Keratinocyte (primary cell): Measurements from ENCODE around the gene DHPS. TPM values are rescaled to one million over a fixed set of nuclear protein-coding genes. Genes with fewer than 3 reads are reported as not detected.

ENCODE experiments used
- DNase-seq: peaks from one replicate; pipeline ENCODE4 v3.0.0-alpha.2; 2011; ENCODE audit warnings: low read depth, missing footprints, low spot score
- FAIRE-seq: peaks from 2 replicates; lab custom pipeline; 2011; peaks lifted over from hg19 to GRCh38; lab: Jason Lieb, UNC
- H2AFZ ChIP-seq: 2 replicates; pipeline ENCODE4 v1.6.0; 2012; ENCODE audit warnings: low read length, control low read depth, inconsistent platforms; ENCODE audit not compliant: control insufficient read depth
- H3K27ac ChIP-seq: 2 replicates; pipeline ENCODE4 v1.5.1; 2011; ENCODE audit warnings: low read length; ENCODE audit not compliant: control insufficient read depth, insufficient read depth
- H3K27me3 ChIP-seq: 3 replicates; pipeline ENCODE4 v1.6.0; 2011; ENCODE audit warnings: low read length; ENCODE audit not compliant: control insufficient read depth, insufficient read depth; ENCODE audit errors: extremely low read depth
- H3K36me3 ChIP-seq, 2 experiments: 2 replicates in 1 of 2; 3 replicates in 1 of 2; pipeline ENCODE4 v1.5.1; 2011; ENCODE audit warnings: low read length in 2 of 2, mild to moderate bottlenecking in 1 of 2; ENCODE audit not compliant: control insufficient read depth in 2 of 2, insufficient read depth in 2 of 2; ENCODE audit errors: extremely low read depth in 1 of 2
- H3K4me1 ChIP-seq: 3 replicates; pipeline ENCODE4 v1.5.1; 2011; ENCODE audit warnings: low read length; ENCODE audit not compliant: control insufficient read depth, insufficient read depth; ENCODE audit errors: extremely low read depth
- H3K4me2 ChIP-seq: 3 replicates; pipeline ENCODE4 v1.6.0; 2011; ENCODE audit warnings: low read depth, low read length; ENCODE audit not compliant: control insufficient read depth, insufficient read depth; ENCODE audit errors: extremely low read depth
- H3K4me3 ChIP-seq, 3 experiments: fragments of 200-600 bp in 1 of 3; sonication (generic) in 1 of 3; 2 replicates in 2 of 3; 3 replicates in 1 of 3; pipeline ENCODE4 v1.5.1; 2011 to 2016; ENCODE audit warnings: low read length in 3 of 3, mild to moderate bottlenecking in 3 of 3, control low read depth in 2 of 3, inconsistent platforms in 1 of 3, low read depth in 1 of 3, mixed read lengths in 1 of 3, mixed run types in 1 of 3, moderate library complexity in 1 of 3; ENCODE audit not compliant: control insufficient read depth in 2 of 3, insufficient read depth in 2 of 3; ENCODE audit errors: extremely low read depth in 1 of 3
- H3K79me2 ChIP-seq: 2 replicates; pipeline ENCODE4 v1.6.0; 2012; ENCODE audit warnings: low read length; ENCODE audit not compliant: control insufficient read depth, insufficient read depth
- H3K9ac ChIP-seq: 3 replicates; pipeline ENCODE4 v1.6.0; 2011; ENCODE audit warnings: low read length; ENCODE audit not compliant: control insufficient read depth, insufficient read depth; ENCODE audit errors: extremely low read depth
- H3K9me1 ChIP-seq: 3 replicates; pipeline ENCODE4 v1.6.0; 2011; ENCODE audit warnings: low read length; ENCODE audit not compliant: control insufficient read depth, insufficient read depth; ENCODE audit errors: extremely low read depth
- H3K9me3 ChIP-seq: 2 replicates; pipeline ENCODE4 v1.5.1; 2012; ENCODE audit warnings: low read depth, low read length; ENCODE audit not compliant: control insufficient read depth
- H4K20me1 ChIP-seq: 3 replicates; pipeline ENCODE4 v1.6.0; 2011; ENCODE audit warnings: low read length; ENCODE audit not compliant: control insufficient read depth, insufficient read depth; ENCODE audit errors: extremely low read depth
- EZH2 ChIP-seq: IDR thresholded peaks from one replicate; pipeline ENCODE4 v1.6.1; 2012; ENCODE audit warnings: inconsistent platforms, mild to moderate bottlenecking, low read length, moderate library complexity
- dilution Hi-C: fragments of 300-500 bp; cut with MboI; formaldehyde crosslinking; loops from one replicate; pipeline ENCODE4 v1.7.0; 2020; ENCODE audit warnings: low sequenced_read_pairs; ENCODE audit not compliant: extremely low pct_ligation_motif_present
- polyA plus RNA-seq, 5 experiments: library from polyadenylated mRNA; depleted of rRNA in 3 of 5; stranded (reverse) in 3 of 5; stranded (forward) in 1 of 5; unstranded in 1 of 5; fragments of >200 nt; gene quantifications; 1 replicate in 1 of 5; 2 replicates in 3 of 5; 3 replicates in 1 of 5; pipeline versions ENCODE4 v1.2.1 to v1.2.3, GENCODE V29; 2011 to 2012; ENCODE audit warnings: missing spikeins in 2 of 5, low read depth in 1 of 5, low replicate concordance in 1 of 5
- TF ChIP-seq, protein P1 (sequence below), 3 experiments: IDR thresholded peaks in 1 of 3; conservative IDR thresholded peaks in 1 of 3; optimal IDR thresholded peaks in 1 of 3; 2 replicates in 2 of 3; 3 replicates in 1 of 3; pipeline versions ENCODE3 to v1.5.1; 2011; ENCODE audit warnings: low read length in 3 of 3, mild to moderate bottlenecking in 3 of 3, moderate library complexity in 2 of 3, control low read depth in 1 of 3, inconsistent platforms in 1 of 3; ENCODE audit not compliant: insufficient read depth in 2 of 3; ENCODE audit errors: extremely low read depth in 1 of 3

The DHPS gene
- polyA plus RNA-seq, 1 donor (not counting 4 experiments of a cell fraction or from before 2014, with no cell fraction given): 36.5 TPM

DNA sequence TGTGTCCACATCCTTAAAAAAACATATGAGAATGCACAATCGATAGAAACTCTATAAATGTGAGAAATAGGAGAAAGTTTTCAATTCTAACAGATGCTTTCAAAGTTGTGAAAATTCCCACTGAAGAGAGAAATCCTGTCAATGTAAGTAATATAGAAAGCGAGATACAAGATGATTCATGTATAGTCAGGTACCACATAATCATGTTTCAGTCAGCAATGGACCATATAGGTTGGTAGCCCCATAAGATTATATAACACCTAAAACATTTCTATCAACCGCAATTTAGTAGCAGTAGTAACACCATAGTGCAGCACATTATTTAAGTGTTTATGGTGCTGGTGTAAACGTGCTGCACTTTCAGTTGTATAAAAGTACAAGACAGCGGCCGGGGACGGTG lies 52.5 kb downstream of the DHPS start:
- Histone ChIP-seq H3K4me3 (no peak overlapping the region), H3K79me2 (no peaks in the 10 kb centered on the region), H3K9ac (no peak overlapping the region), H3K4me1 (no peaks in the 10 kb centered on the region), H3K4me2 (no peak overlapping the region), H3K9me1 (no peaks in the 10 kb centered on the region), H3K27me3 (no peaks in the 10 kb centered on the region), H3K36me3 (peaks cover 16 to 26% of the 10 kb centered on the region in 2 experiments), H4K20me1 (no peaks in the 10 kb centered on the region), H3K9me3 (peaks cover 31% of the 10 kb centered on the region), H3K27ac (no peak overlapping the region), H2AFZ (no peak overlapping the region)
- no peak for DNase-seq
- dilution Hi-C loops: no loop called here
- FAIRE-seq: no peak
- TF ChIP-seq, protein P1, sequence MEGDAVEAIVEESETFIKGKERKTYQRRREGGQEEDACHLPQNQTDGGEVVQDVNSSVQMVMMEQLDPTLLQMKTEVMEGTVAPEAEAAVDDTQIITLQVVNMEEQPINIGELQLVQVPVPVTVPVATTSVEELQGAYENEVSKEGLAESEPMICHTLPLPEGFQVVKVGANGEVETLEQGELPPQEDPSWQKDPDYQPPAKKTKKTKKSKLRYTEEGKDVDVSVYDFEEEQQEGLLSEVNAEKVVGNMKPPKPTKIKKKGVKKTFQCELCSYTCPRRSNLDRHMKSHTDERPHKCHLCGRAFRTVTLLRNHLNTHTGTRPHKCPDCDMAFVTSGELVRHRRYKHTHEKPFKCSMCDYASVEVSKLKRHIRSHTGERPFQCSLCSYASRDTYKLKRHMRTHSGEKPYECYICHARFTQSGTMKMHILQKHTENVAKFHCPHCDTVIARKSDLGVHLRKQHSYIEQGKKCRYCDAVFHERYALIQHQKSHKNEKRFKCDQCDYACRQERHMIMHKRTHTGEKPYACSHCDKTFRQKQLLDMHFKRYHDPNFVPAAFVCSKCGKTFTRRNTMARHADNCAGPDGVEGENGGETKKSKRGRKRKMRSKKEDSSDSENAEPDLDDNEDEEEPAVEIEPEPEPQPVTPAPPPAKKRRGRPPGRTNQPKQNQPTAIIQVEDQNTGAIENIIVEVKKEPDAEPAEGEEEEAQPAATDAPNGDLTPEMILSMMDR (optimal IDR thresholded peaks at IDR 0.05 in 1 of 3, IDR thresholded peaks at IDR 0.05 in 1 of 3, conservative IDR thresholded peaks at IDR 0.05 in 1 of 3; ENCODE audit: extremely low read depth in 1 of 3, insufficient read depth in 2 of 3, low read length in 3 of 3): no peak
- TF ChIP-seq EZH2: no peak

DNA sequence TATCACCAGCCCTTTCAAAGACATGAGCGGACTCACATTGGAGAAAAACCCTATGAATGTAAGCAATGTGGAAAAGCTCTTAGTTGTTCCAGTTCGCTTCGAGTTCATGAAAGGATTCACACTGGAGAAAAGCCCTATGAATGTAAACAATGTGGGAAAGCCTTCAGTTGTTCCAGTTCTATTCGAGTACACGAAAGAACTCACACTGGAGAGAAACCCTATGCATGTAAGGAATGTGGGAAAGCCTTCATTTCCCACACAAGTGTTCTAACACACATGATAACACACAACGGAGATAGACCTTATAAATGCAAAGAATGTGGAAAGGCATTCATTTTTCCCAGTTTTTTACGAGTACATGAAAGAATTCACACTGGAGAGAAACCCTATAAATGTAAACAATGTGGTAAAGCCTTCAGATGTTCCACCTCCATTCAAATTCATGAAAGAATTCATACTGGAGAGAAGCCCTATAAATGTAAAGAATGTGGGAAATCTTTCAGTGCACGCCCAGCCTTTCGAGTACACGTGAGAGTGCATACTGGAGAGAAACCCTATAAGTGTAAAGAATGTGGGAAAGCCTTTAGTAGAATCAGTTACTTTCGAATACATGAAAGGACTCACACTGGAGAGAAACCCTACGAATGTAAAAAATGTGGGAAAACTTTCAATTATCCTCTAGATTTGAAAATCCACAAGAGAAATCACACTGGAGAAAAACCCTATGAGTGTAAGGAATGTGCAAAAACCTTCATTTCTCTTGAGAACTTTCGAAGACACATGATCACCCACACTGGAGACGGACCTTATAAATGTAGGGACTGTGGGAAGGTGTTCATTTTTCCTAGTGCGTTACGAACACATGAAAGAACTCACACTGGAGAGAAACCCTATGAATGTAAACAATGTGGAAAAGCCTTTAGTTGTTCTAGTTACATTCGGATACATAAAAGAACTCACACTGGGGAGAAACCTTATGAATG lies 53.3 kb downstream of the DHPS start:
- Histone ChIP-seq H3K36me3 (peaks cover 16 to 26% of the 10 kb centered on the region in 2 experiments), H4K20me1 (no peaks in the 10 kb centered on the region), H3K27me3 (no peaks in the 10 kb centered on the region), H2AFZ (no peak overlapping the region), H3K79me2 (peaks cover 2% of the 10 kb centered on the region), H3K9ac (no peak overlapping the region), H3K4me1 (no peaks in the 10 kb centered on the region), H3K27ac (no peak overlapping the region), H3K4me3 (no peak overlapping the region), H3K9me3 (peaks cover 31% of the 10 kb centered on the region), H3K4me2 (no peak overlapping the region), H3K9me1 (no peaks in the 10 kb centered on the region)
- no peak for TF ChIP-seq EZH2
- TF ChIP-seq, protein P1 (optimal IDR thresholded peaks at IDR 0.05 in 1 of 3, IDR thresholded peaks at IDR 0.05 in 1 of 3, conservative IDR thresholded peaks at IDR 0.05 in 1 of 3; ENCODE audit: extremely low read depth in 1 of 3, insufficient read depth in 2 of 3, low read length in 3 of 3): no peak
- no peak for DNase-seq
- FAIRE-seq: no peak
- dilution Hi-C loops: no loop called here
